ENCODE results near the gene SLC1A2.

SLC1A2 gene

GRCh38 chr11:35303596-35304385, 115.6 kb downstream of the SLC1A2 start:
- DNase-seq (ENCODE audit: low spot score) = no peak

- no peak for DNase-seq (ENCODE audit: low spot score)
Observed at GRCh38 chr11:35302398-35302797, 117.0 kb downstream of the SLC1A2 start.

DNA sequence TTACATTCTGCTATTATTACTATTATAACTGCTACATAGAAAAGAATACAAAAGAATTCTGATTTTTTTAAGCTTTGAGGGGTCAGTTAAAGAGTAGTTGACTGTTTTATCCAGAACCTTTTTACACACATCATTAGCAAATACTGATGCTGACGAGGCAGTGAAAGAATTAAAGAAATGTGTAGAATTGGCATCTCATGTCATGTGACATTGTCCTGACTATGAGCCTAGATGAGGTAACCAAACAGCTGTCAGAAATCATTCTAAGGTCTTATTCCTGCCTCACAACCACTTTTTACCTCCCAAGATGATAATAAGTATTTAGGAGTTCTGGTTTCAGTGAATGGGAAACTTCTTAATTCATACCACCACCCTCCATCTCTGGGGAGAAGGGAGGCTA, 121.0 kb downstream of the SLC1A2 start:
- no peak for DNase-seq (ENCODE audit: low spot score)

- DNase-seq (ENCODE audit: low spot score) = no peak
Observed at GRCh38 chr11:35295751-35296150, 123.6 kb downstream of the SLC1A2 start.

DNA sequence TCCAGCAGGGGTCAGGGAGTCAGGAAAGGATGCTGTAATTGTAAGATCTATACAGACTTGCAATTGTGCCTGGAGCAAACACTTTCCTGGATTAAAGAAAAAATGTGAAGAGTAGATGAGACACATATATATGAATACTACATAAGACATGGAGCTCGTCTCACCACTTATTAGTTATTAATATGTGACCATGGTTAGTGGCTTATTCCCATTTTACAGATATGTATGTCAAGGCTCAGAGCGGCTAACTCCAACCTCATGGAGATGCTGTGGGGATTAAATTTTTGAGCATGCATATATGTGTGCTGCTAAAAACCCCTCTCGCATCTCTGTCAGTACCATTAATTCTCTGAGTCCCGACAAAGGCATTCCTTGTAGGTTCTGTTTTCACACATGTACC, 125.7 kb downstream of the SLC1A2 start:
- no peak for DNase-seq (ENCODE audit: low spot score)

DNA sequence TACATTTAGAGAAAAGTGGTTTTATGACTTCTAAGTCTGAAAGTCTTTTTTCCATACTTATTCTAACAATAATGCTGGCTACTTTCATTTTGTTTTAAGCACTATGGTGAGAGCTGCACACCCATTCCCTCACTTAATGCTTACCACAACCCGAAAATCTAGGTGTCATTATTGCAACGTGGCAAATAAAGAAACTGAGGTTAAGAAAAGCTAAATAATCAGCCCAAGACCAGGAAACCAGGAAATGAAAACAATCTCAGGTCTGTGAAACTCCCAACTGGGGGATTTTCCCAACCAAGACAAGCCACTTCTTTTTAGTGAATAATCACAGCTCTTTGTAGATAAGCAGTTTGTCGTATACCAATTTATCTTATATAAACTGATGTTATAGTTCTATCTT, 126.3 kb downstream of the SLC1A2 start:
- no peak for DNase-seq (ENCODE audit: low spot score)

GRCh38 chr11:35292279-35292678, 127.1 kb downstream of the SLC1A2 start:
- no peak for DNase-seq (ENCODE audit: low spot score)

GRCh38 chr11:35290876-35291275, 128.5 kb downstream of the SLC1A2 start:
- no peak for DNase-seq (ENCODE audit: low spot score)

GRCh38 chr11:35289821-35290220, 129.5 kb downstream of the SLC1A2 start:
- no peak for DNase-seq (ENCODE audit: low spot score)

GRCh38 chr11:35288817-35289541, 130.4 kb downstream of the SLC1A2 start:
- no peak for DNase-seq (ENCODE audit: low spot score)

DNA sequence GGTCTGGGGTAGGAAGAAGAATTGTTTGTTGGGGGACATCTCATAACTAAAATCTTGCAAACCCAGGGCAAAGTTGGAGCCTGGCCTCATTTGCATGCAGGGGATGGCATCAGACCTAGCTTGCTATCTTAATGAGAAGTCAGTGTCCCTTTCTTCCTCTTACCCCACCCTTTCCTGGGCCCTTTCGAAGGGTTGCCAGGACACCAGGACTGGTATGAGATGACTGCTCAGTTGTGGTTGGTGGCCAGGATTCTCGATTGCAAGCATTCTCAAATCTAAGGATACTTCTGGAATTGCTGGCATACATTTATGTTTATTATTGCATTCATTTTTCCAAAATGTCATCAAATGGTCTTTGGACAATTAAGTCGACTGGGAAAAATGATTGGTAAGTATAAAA, 131.0 kb downstream of the SLC1A2 start:
- DNase-seq (ENCODE audit: low spot score) = no peak

DNA sequence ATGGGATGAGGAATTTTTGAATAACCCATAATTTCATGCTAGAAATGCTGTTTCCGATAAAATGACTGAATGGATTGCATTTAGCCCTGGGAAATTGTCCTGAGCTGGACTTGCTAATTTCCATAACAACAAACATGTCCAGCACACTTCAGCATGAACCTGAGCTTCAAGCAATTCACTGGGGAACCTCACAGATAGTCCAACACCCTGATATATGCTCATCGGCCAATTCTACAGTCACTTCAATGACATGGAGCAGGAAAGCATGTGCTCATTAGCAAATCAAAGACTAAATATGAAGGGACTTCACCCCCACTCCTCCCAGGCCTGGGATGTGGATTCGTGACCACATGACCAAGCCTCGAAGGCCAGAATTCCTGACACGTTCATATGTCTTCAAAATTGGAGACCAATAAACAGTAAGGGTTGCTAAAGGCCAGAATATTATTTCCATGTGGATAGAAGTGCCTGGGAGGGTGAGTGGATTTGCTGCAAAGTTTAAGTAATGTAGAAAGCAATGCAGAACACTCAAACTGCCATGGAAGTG, 131.9 kb downstream of the SLC1A2 start:
- no peak for DNase-seq (ENCODE audit: low spot score)

DNA sequence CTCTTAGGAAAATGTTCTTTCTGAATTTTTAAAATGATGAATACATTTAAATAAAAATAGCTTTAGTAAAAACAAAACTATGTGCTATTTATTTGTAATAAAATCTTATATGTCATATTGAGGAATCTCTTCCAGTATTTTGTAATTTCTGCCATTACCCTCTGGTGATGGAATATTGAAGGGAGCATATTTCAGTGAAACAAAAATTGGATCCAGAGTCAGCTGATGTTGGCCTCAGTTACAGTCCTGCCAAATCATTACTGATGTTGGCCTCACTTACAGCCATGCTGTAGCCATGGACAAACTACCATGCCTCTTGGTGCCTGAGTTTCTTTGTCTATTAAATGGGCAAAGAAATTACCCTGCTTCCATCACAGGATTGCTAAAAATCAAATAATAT, 133.2 kb downstream of the SLC1A2 start:
- no peak for DNase-seq (ENCODE audit: low spot score)

DNA sequence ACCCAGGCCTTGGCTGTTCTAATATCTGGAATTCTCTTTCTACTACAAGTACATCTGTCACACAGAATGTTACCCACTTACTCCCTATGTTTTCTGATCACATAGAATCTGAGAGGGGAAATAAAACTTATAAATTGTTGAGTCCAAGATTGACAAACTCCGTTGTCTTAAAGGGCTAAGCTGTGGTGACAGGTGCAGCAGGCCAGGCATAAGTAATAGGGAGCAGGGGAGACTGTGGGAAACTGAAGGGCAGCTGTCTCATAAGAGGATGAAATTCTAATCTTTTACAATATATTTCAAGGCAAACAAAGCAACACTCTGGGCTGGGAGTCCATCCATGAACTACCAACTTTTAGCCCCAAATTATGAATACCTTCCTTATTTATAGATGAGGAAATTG, 133.9 kb downstream of the SLC1A2 start:
- no peak for DNase-seq (ENCODE audit: low spot score)

DNA sequence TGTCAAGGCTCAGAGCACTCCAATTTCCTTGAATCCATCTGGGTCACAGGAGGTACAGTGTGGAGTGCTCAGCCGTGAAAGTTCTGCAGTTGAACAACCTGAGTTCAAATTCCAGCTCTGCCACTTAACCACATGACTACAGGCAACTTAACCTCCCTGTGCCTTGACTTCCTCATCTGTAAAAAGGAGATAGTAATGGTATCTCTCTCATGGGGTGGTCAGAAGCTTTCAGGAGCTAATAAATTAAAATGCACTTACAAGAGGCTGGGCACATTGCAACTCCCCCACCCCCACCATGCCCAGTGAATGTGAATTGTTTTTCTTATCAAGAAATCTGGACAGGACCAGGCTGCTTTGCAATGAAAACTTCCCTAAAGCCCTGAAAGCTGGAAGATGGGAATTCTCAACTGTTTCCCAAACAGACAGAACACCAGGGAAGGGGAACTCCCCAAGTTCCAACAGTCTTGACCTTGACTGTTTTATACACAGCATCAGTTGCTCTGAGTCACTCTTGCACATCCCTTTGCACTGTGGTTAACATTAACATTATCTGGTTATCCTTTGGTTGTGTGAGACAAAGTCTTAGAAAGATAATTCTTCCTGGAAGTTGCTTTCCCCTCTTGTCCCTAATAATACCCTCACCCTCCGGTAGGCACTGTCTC, 137.0 kb downstream of the SLC1A2 start:
- DNase-seq (ENCODE audit: low spot score) = no peak

- DNase-seq (ENCODE audit: low spot score) = no peak
Observed at GRCh38 chr11:35281169-35281688, 138.1 kb downstream of the SLC1A2 start.

- DNase-seq (ENCODE audit: low spot score) = no peak
Observed at GRCh38 chr11:35280727-35281126, 138.6 kb downstream of the SLC1A2 start.

DNA sequence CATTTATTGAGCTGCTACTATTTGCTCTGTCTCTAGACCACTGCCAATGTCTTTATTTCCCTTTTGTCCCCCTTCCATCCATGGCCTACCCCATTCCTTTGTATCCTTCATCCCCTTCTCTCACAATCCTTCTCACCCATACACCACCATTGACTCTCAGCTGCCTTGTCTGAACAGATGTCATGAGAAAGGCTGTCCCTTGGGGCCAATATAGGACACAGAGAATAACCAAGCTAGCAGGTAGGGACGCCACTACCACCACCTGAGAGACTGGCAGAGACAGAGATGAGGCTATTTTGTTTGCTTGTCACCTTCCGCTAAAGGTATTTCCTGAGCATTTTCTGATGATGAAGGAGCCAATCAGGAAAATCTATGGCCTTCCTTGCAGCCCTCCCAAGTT, 141.5 kb downstream of the SLC1A2 start:
- no peak for DNase-seq (ENCODE audit: low spot score)

DNA sequence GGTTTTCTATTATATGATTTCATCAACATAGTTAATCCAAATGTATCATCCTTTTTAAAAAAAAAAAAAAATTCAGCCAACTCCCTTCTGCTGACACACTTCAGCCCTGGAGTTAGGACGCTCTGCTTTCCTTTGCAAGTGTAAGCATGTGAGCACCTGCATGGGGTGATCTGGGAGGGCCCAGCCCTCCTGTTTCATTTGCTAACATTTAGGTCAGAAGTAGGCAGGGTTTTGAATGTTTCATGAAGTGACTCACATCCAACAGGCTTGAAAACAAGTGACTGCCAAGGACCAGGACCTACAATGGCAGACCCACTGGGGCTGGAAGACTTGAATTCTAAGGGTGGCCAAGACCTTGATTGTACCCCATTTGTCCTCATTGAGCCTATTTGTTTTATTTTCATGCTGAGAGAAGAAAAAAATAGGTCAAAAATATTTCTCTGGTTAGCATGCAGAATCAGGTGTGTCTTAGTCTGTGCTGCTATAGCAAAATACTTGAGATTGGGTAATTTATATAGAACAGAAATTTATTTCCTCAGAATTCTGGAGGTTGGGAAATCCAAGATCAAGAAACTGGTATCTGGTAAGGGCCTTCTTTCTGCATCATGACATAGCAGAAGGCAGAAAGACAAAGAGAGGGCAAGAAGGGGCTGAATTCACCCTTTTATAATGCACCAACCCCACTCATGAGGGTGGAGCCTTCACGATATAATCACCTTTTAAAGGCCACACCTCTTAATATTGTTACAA, 142.8 kb downstream of the SLC1A2 start:
- no peak for DNase-seq (ENCODE audit: low spot score)

- DNase-seq (ENCODE audit: low spot score) = no peak
Observed at GRCh38 chr11:35275786-35276170, 143.6 kb downstream of the SLC1A2 start.

GRCh38 chr11:35274909-35275785, 144.2 kb downstream of the SLC1A2 start:
- DNase-seq (ENCODE audit: low spot score) = no peak
